NT2/D1 (cell line): ENCODE data around the gene TNS1.

Source experiments
- SUZ12 ChIP-seq: IDR thresholded peaks from 2 replicates; pipeline ENCODE4 v1.6.1; 2011; ENCODE audit not compliant: insufficient read length, insufficient read depth; ENCODE audit errors: extremely low read depth
- ZNF274 ChIP-seq: IDR thresholded peaks from 2 replicates; pipeline ENCODE4 v1.6.1; 2011; ENCODE audit warnings: mild to moderate bottlenecking, low read depth, low read length

GRCh38 chr2:217938036-217938435 is 64.8 kb downstream of the TNS1 start:
- TF ChIP-seq ZNF274 (no peak), SUZ12 (no peak)
